22Rv1 (cell line): ENCODE data around the gene GPR27.

Source experiments
- H3K27ac ChIP-seq: fragments of 450-650 bp; 2 replicates; pipeline ENCODE4 v1.5.1; 2017
- CTCF ChIP-seq: fragments of 450-650 bp; IDR thresholded peaks from 2 replicates; pipeline ENCODE4 v1.5.1; 2017; ENCODE audit warnings: mild to moderate bottlenecking
- ZFX ChIP-seq: fragments of 450-650 bp; IDR thresholded peaks from 2 replicates; pipeline ENCODE4 v1.6.1; 2017; ENCODE audit warnings: antibody characterized with exemption, borderline replicate concordance

GPR27 gene

GRCh38 chr3:71785532-71786216 is 32.0 kb downstream of the GPR27 start:
- TF ChIP-seq CTCF: no peak
- no peak for TF ChIP-seq ZFX
- no peak overlapping the region for H3K27ac ChIP-seq

GRCh38 chr3:71786217-71786549 is 32.5 kb downstream of the GPR27 start:
- TF ChIP-seq CTCF (no peak), ZFX (no peak)
- H3K27ac ChIP-seq: no peak overlapping the region

- H3K27ac ChIP-seq: no peak overlapping the region
- TF ChIP-seq ZFX (no peak), CTCF (no peak)
Measured at GRCh38 chr3:71786551-71786950, 32.9 kb downstream of the GPR27 start.

- H3K27ac ChIP-seq: no peak overlapping the region
- TF ChIP-seq ZFX (no peak), CTCF (no peak)
Measured at GRCh38 chr3:71787851-71788405, 34.3 kb downstream of the GPR27 start.

GRCh38 chr3:71789922-71790321 is 36.3 kb downstream of the GPR27 start:
- TF ChIP-seq CTCF: no peak
- TF ChIP-seq ZFX: no peak
- no peak overlapping the region for H3K27ac ChIP-seq

- no peak overlapping the region for H3K27ac ChIP-seq
Measured at GRCh38 chr3:71791634-71792033, 38.0 kb downstream of the GPR27 start.

More at GRCh38 chr3:71791634-71792033, 38.0 kb downstream of the GPR27 start:
- TF ChIP-seq ZFX (no peak), CTCF (no peak)
